ENCODE results near the gene FREM2.

The FREM2 gene

GRCh38 chr13:38670627-38671026, 16.2 kb upstream of the FREM2 start:
- no peaks in the 10 kb centered on the region for H3K4me1 Mint-ChIP-seq (ENCODE audit: low read depth in 2 of 2)
- peaks cover 0 to 6% of the 10 kb centered on the region in 2 donors for H3K9me3 Mint-ChIP-seq
- ATAC-seq (replicated peaks) (no peak), DNase-seq (no peak)
- no peaks in the 10 kb centered on the region for H3K36me3 Mint-ChIP-seq (ENCODE audit: insufficient read depth)
- H3K27me3 Mint-ChIP-seq, result no peaks in the 10 kb centered on the region
- no peak overlapping the region for H3K27ac Mint-ChIP-seq
- no peak overlapping the region for H3K4me3 Mint-ChIP-seq

- H3K4me1 Mint-ChIP-seq (ENCODE audit: low read depth in 2 of 2), result no peaks in the 10 kb centered on the region
- ATAC-seq (replicated peaks), result no peak
- peaks cover 0 to 6% of the 10 kb centered on the region in 2 donors for H3K9me3 Mint-ChIP-seq
- no peaks in the 10 kb centered on the region for H3K36me3 Mint-ChIP-seq (ENCODE audit: insufficient read depth)
- no peak for DNase-seq
- H3K27me3 Mint-ChIP-seq, result no peaks in the 10 kb centered on the region
- H3K27ac Mint-ChIP-seq, result no peak overlapping the region
- H3K4me3 Mint-ChIP-seq, result no peak overlapping the region
These were observed 14.9 kb upstream of the FREM2 start for GRCh38 chr13:38671980-38672379.

GRCh38 chr13:38674208-38674607, 12.7 kb upstream of the FREM2 start:
- DNase-seq (no peak), ATAC-seq (replicated peaks) (no peak)
- H3K4me1 Mint-ChIP-seq (ENCODE audit: low read depth in 2 of 2), result no peaks in the 10 kb centered on the region
- no peaks in the 10 kb centered on the region for H3K27me3 Mint-ChIP-seq
- no peaks in the 10 kb centered on the region for H3K36me3 Mint-ChIP-seq (ENCODE audit: insufficient read depth)
- H3K4me3 Mint-ChIP-seq, result no peak overlapping the region
- H3K27ac Mint-ChIP-seq, result no peak overlapping the region
- H3K9me3 Mint-ChIP-seq, result peaks cover 0 to 4% of the 10 kb centered on the region in 2 donors

- H3K27me3 Mint-ChIP-seq, result peaks cover 6% of the 10 kb centered on the region in 2 donors
- no peaks in the 10 kb centered on the region for H3K36me3 Mint-ChIP-seq (ENCODE audit: insufficient read depth)
- H3K4me1 Mint-ChIP-seq (ENCODE audit: low read depth in 2 of 2), result no peaks in the 10 kb centered on the region
- no peak for DNase-seq
- no peaks in the 10 kb centered on the region for H3K9me3 Mint-ChIP-seq
- H3K4me3 Mint-ChIP-seq, result no peak overlapping the region
- no peak overlapping the region for H3K27ac Mint-ChIP-seq
- ATAC-seq (replicated peaks), result no peak
These were observed 6.0 kb upstream of the FREM2 start for GRCh38 chr13:38680912-38681311.

GRCh38 chr13:38684714-38685113, 2.2 kb upstream of the FREM2 start:
- Mint-ChIP-seq H3K36me3 (ENCODE audit: insufficient read depth) (no peaks in the 10 kb centered on the region), H3K27ac (no peak overlapping the region), H3K27me3 (peaks cover 8 to 10% of the 10 kb centered on the region in 2 donors), H3K9me3 (no peaks in the 10 kb centered on the region), H3K4me3 (no peak overlapping the region), H3K4me1 (ENCODE audit: low read depth in 2 of 2) (no peaks in the 10 kb centered on the region)
- DNase-seq (no peak), ATAC-seq (replicated peaks) (no peak)

GRCh38 chr13:38685431-38685830, 1.4 kb upstream of the FREM2 start:
- DNase-seq, result no peak
- no peak overlapping the region for H3K27ac Mint-ChIP-seq
- H3K4me3 Mint-ChIP-seq, result no peak overlapping the region
- no peaks in the 10 kb centered on the region for H3K36me3 Mint-ChIP-seq (ENCODE audit: insufficient read depth)
- no peaks in the 10 kb centered on the region for H3K4me1 Mint-ChIP-seq (ENCODE audit: low read depth in 2 of 2)
- H3K27me3 Mint-ChIP-seq, result peaks cover 8 to 10% of the 10 kb centered on the region in 2 donors
- no peaks in the 10 kb centered on the region for H3K9me3 Mint-ChIP-seq
- no peak for ATAC-seq (replicated peaks)

GRCh38 chr13:38685974-38686576, 802 bp upstream of the FREM2 start:
- DNase-seq (no peak), ATAC-seq (replicated peaks) (no peak)
- H3K36me3 Mint-ChIP-seq (ENCODE audit: insufficient read depth), result no peaks in the 10 kb centered on the region

GRCh38 chr13:38687246-38688229, 661 bp downstream of the FREM2 start:
- H3K27me3 Mint-ChIP-seq, result peaks cover 8 to 10% of the 10 kb centered on the region in 2 donors
- no peak overlapping the region for H3K4me3 Mint-ChIP-seq
- DNase-seq, result no peak

More at GRCh38 chr13:38685974-38686576, 802 bp upstream of the FREM2 start:
- Mint-ChIP-seq H3K4me1 (ENCODE audit: low read depth in 2 of 2) (no peaks in the 10 kb centered on the region), H3K9me3 (peaks cover 0 to 5% of the 10 kb centered on the region in 2 donors), H3K4me3 (no peak overlapping the region), H3K27me3 (peaks cover 8 to 10% of the 10 kb centered on the region in 2 donors), H3K27ac (no peak overlapping the region)

GRCh38 chr13:38688674-38689073, 1.8 kb downstream of the FREM2 start:
- Mint-ChIP-seq H3K9me3 (peaks cover 0 to 5% of the 10 kb centered on the region in 2 donors), H3K36me3 (ENCODE audit: insufficient read depth) (no peaks in the 10 kb centered on the region), H3K27ac (no peak overlapping the region), H3K27me3 (peaks cover 8 to 10% of the 10 kb centered on the region in 2 donors), H3K4me1 (ENCODE audit: low read depth in 2 of 2) (no peaks in the 10 kb centered on the region), H3K4me3 (no peak overlapping the region)
- ATAC-seq (replicated peaks), result no peak
- no peak for DNase-seq

More at GRCh38 chr13:38687246-38688229, 661 bp downstream of the FREM2 start:
- Mint-ChIP-seq H3K27ac (no peak overlapping the region), H3K4me1 (ENCODE audit: low read depth in 2 of 2) (no peaks in the 10 kb centered on the region), H3K36me3 (ENCODE audit: insufficient read depth) (no peaks in the 10 kb centered on the region), H3K9me3 (peaks cover 0 to 5% of the 10 kb centered on the region in 2 donors)
- ATAC-seq (replicated peaks), result no peak

GRCh38 chr13:38690231-38690630, 3.4 kb downstream of the FREM2 start:
- ATAC-seq (replicated peaks) (no peak), DNase-seq (no peak)
- no peak overlapping the region for H3K27ac Mint-ChIP-seq
- H3K4me3 Mint-ChIP-seq, result no peak overlapping the region
- no peaks in the 10 kb centered on the region for H3K36me3 Mint-ChIP-seq (ENCODE audit: insufficient read depth)
- peaks cover 0 to 5% of the 10 kb centered on the region in 2 donors for H3K9me3 Mint-ChIP-seq
- H3K4me1 Mint-ChIP-seq (ENCODE audit: low read depth in 2 of 2), result no peaks in the 10 kb centered on the region
- H3K27me3 Mint-ChIP-seq, result peaks cover 8 to 10% of the 10 kb centered on the region in 2 donors

GRCh38 chr13:38693168-38693567, 6.3 kb downstream of the FREM2 start:
- H3K9me3 Mint-ChIP-seq, result peaks cover 0 to 5% of the 10 kb centered on the region in 2 donors
- no peak overlapping the region for H3K4me3 Mint-ChIP-seq
- DNase-seq, result no peak
- no peaks in the 10 kb centered on the region for H3K4me1 Mint-ChIP-seq (ENCODE audit: low read depth in 2 of 2)
- no peaks in the 10 kb centered on the region for H3K27me3 Mint-ChIP-seq
- no peak overlapping the region for H3K27ac Mint-ChIP-seq
- no peak for ATAC-seq (replicated peaks)
- no peaks in the 10 kb centered on the region for H3K36me3 Mint-ChIP-seq (ENCODE audit: insufficient read depth)

GRCh38 chr13:38693641-38694040, 6.8 kb downstream of the FREM2 start:
- H3K4me3 Mint-ChIP-seq, result no peak overlapping the region
- H3K4me1 Mint-ChIP-seq (ENCODE audit: low read depth in 2 of 2), result no peaks in the 10 kb centered on the region
- H3K27ac Mint-ChIP-seq, result no peak overlapping the region
- H3K9me3 Mint-ChIP-seq, result peaks cover 0 to 5% of the 10 kb centered on the region in 2 donors
- DNase-seq, result no peak
- H3K36me3 Mint-ChIP-seq (ENCODE audit: insufficient read depth), result no peaks in the 10 kb centered on the region
- no peaks in the 10 kb centered on the region for H3K27me3 Mint-ChIP-seq
- no peak for ATAC-seq (replicated peaks)

GRCh38 chr13:38697197-38697596, 10.3 kb downstream of the FREM2 start:
- H3K4me3 Mint-ChIP-seq, result no peak overlapping the region
- H3K36me3 Mint-ChIP-seq (ENCODE audit: insufficient read depth), result no peaks in the 10 kb centered on the region
- no peak overlapping the region for H3K27ac Mint-ChIP-seq
- DNase-seq (no peak), ATAC-seq (replicated peaks) (no peak)
- H3K9me3 Mint-ChIP-seq, result peaks cover 0 to 1% of the 10 kb centered on the region in 2 donors
- H3K27me3 Mint-ChIP-seq, result no peaks in the 10 kb centered on the region
- no peaks in the 10 kb centered on the region for H3K4me1 Mint-ChIP-seq (ENCODE audit: low read depth in 2 of 2)
